Measurements from ENCODE around the gene HNRNPUL1. TPM values are rescaled to one million over a fixed set of nuclear protein-coding genes. Genes with fewer than 3 reads are reported as not detected.

Gene HNRNPUL1
- total RNA-seq, 1 donor from 2014 or later, result 331 TPM

GRCh38 chr19:41351339-41352245 is 87.4 kb downstream of the HNRNPUL1 start:
- intact Hi-C loops (cut with micrococcal nuclease), result loop anchor here (1.0 to 10.0 kb wide), 3 partner anchors 23 to 193 kb away; no protein-coding TSS in a partner anchor

GRCh38 chr19:41352279-41352608 is 88.1 kb downstream of the HNRNPUL1 start:
- intact Hi-C loops (cut with micrococcal nuclease), result loop anchor here (1.0 to 10.0 kb wide), 3 partner anchors 24 to 193 kb away; no protein-coding TSS in a partner anchor

GRCh38 chr19:41352609-41353465 is 88.7 kb downstream of the HNRNPUL1 start:
- intact Hi-C loops (cut with micrococcal nuclease), result loop anchor here (1.0 to 10.0 kb wide), 5 partner anchors 25 to 192 kb away; partner anchors contain the start of gene CCDC97

- intact Hi-C loops (cut with micrococcal nuclease), result loop anchor here (1.0 to 10.0 kb wide), 5 partner anchors 10 to 191 kb away; partner anchors contain the start of gene CCDC97
Measured at GRCh38 chr19:41353466-41354342, 89.5 kb downstream of the HNRNPUL1 start, which contains the start of gene TGFB1. Gene TGFB1 (minus strand): TSS chr19:41353922. CDS start chr19:41353044, 878 bp downstream.

- intact Hi-C loops (cut with micrococcal nuclease), result loop anchor here (1.0 to 10.0 kb wide), 2 partner anchors 9 to 190 kb away; no protein-coding TSS in a partner anchor
Measured at GRCh38 chr19:41354343-41354953, 90.3 kb downstream of the HNRNPUL1 start.

GRCh38 chr19:41355035-41355434 is 90.9 kb downstream of the HNRNPUL1 start:
- intact Hi-C loops (cut with micrococcal nuclease), result loop anchor here (10.0 kb wide), 1 partner anchor 190 kb away; no protein-coding TSS in a partner anchor

GRCh38 chr19:41355802-41356201 is 91.6 kb downstream of the HNRNPUL1 start:
- intact Hi-C loops (cut with micrococcal nuclease), result loop anchor here (10.0 kb wide), 1 partner anchor 189 kb away; no protein-coding TSS in a partner anchor

- intact Hi-C loops (cut with micrococcal nuclease), result loop anchor here (1.0 to 10.0 kb wide), 2 partner anchors 40 to 188 kb away; partner anchors contain the start of genes BCKDHA and EXOSC5
Measured at GRCh38 chr19:41356984-41357739, 93.0 kb downstream of the HNRNPUL1 start.

Other genes with a start within 250 kb of the HNRNPUL1 start
- gene CYP2A13, start 175.9 kb upstream of the HNRNPUL1 start, total RNA-seq, result not detected in 2 replicates
- gene CYP2F1, start 149.9 kb upstream of the HNRNPUL1 start, total RNA-seq, result not detected in 2 replicates
- 0.23 and 0.41 TPM in 2 replicates for gene CYP2S1, start 71.2 kb upstream of the HNRNPUL1 start, total RNA-seq
- not detected in 2 replicates for gene AXL, start 45.1 kb upstream of the HNRNPUL1 start, total RNA-seq
- 51.7 and 55.9 TPM in 2 replicates for gene CCDC97, start 45.8 kb downstream of the HNRNPUL1 start, total RNA-seq
- 179 and 181 TPM in 2 replicates for gene TGFB1, start 89.5 kb downstream of the HNRNPUL1 start, total RNA-seq
- 11.5 TPM in 2 replicates for gene B9D2, start 99.8 kb downstream of the HNRNPUL1 start, total RNA-seq
- 4.4 and 5.6 TPM in 2 replicates for gene TMEM91, start 112.2 kb downstream of the HNRNPUL1 start, total RNA-seq
- 32.3 and 37.7 TPM in 2 replicates for gene EXOSC5, start 133.0 kb downstream of the HNRNPUL1 start, total RNA-seq
- 16.8 and 19.5 TPM in 2 replicates for gene BCKDHA, start 133.4 kb downstream of the HNRNPUL1 start, total RNA-seq
- gene B3GNT8, start 163.0 kb downstream of the HNRNPUL1 start, total RNA-seq, result 2.4 and 2.8 TPM in 2 replicates
- 44.5 and 48.9 TPM in 2 replicates for gene DMAC2, start 175.5 kb downstream of the HNRNPUL1 start, total RNA-seq
- not detected in 2 replicates for gene ERICH4, start 178.8 kb downstream of the HNRNPUL1 start, total RNA-seq

Measured in T-helper 2 cell treated with Interferon-gamma antibody and Interleukin-4, amounts not matched to agents 100 ng/mL and 5 ng/mL, for 36 hours (primary cell).